HG02938 (cell line): Measurements from ENCODE around the gene ZNF718.
"Not testable (repeated sequence)": the region's sequence is repeated elsewhere in the genome, so short reads cannot be mapped to it uniquely, and the experiment has no call there.

ENCODE experiments used
- ATAC-seq: cut with Tn5 transposase; IDR thresholded peaks from one replicate; pipeline ENCODE4 v1.9.1; 2021; ENCODE audit warnings: mild to moderate bottlenecking, moderate library complexity; ENCODE audit not compliant: unreplicated experiment

ZNF718 gene

DNA sequence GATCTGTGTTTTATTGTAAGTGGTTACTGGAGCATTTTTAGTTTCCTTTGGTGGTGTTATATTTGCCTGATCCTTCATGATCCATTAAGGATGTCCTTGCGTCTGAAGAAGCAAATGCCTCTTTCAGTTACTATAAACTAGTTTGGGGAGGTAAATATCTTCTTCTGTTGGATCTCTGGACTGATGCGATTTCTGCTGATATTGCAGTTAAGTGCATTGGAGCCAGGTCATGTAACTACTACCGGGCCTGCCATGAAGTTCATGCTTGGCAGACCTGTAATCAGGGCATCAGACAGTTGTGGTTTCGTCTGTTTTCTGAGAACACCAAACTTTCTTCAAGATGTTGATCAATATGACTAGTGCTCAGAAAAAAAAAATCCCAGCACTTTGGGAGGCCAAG is 22.9 kb downstream of the ZNF718 start:
- no peak for ATAC-seq

DNA sequence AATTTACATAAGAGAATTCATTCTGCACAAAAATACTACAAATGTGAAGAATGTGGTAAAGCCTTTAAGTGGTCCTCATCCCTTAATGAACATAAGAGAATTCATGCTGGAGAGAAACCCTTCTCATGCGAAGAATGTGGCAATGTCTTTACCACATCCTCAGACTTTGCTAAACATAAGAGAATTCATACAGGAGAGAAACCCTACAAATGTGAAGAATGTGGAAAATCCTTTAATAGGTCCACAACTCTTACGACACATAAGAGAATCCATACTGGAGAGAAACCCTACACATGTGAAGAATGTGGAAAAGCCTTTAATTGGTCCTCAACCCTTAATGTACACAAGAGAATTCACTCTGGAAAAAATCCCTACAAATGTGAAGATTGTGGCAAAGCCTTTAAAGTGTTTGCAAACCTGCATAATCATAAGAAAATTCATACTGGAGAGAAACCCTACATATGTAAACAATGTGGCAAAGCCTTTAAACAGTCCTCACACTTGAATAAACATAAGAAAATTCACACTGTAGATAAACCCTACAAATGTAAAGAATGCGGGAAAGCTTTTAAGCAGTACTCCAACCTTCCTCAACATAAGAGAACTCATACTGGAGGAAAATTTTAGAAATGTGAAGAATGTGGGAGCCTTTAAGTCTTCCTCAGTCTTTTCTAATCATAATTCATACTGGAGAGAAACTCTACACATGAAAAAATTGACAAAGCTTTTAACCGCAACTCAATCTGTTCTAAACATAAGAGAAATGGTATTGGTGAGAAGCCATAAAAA is 37.4 kb downstream of the ZNF718 start:
- no peak for ATAC-seq

DNA sequence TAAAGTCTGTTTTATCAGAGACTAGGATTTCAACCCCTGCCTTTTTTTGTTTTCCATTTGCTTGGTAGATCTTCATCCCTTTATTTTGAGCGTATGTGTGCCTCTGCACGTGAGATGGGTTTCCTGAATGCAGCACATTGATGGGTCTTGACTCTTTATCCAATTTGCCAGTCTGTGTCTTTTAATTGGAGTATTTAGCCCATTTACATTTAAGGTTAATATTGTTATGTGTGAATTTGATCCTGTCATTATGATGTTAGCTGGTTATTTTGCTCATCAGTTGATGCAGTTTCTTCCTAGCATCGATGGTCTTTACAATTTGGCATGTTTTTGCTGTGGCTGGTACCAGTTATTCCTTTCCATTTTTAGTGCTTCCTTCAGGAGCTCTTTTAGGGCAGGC is 45.3 kb downstream of the ZNF718 start:
- ATAC-seq: not testable (repeated sequence)

DNA sequence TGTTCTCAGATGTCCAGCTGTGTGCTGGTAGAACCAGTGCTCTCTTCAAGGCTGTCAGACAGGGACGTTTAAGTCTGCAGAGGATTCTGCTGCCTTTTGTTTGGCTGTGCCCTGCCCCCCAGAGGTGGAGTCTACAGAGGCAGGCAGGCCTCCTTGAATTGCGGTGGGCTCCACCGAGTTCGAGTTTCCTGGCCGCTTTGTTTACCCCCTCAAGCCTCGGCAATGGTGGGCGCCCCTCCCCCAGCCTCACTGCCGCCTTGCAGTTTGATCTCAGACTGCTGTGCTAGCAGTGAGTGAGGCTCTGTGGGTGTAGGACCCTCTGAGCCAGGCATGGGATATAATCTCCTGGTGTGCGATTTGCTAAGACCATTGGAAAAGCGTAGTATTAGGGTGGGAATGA is 47.0 kb downstream of the ZNF718 start:
- ATAC-seq: not testable (repeated sequence)

DNA sequence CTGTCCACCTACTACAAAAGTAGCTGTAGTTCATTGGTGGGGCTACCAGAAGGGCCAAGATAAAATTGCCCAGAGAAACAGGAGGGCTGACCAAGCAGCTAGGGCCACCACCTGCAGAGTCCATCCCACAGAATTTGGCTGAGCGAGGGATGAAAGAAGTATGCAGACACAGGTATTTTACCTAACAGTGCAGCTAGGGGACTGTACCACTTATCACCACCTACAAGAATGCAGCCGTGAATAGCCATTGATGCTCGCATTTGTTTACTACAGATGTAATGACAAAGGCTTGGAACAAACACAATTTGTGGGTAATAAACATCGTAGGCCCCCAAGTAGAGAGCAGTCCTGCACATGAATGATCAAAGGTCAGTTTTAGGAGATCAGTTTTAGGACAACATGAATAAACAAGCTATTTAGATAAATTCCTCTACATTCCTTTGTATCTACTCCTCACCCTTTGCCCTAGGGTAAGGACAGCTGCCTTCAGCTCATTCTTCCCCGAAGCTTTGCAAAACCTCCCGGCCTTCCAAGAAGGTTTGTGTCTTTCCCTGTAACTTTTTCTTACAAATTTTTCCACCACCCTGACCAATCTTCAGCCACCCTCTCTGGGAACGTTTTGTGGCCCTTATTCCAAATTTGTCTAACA is 49.5 kb downstream of the ZNF718 start:
- no peak for ATAC-seq

DNA sequence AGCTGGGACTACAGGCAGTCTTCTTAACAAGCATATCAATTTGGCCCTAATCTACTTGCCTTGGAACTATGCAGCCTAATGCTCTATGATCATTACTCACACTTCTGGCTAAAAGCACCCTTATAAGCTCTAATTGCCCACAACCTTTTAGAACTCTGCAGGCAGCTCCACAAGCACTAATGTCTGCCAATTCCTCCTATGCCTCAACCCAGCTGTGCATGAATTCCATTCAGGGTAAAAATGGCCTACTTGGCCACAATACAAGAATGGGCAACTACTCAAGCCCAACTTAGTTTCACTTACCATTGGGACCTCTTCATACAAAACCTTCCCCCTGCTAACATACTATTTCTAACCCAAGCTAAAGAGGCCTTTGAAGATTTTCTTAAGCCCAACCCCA is 51.7 kb downstream of the ZNF718 start:
- no peak for ATAC-seq

DNA sequence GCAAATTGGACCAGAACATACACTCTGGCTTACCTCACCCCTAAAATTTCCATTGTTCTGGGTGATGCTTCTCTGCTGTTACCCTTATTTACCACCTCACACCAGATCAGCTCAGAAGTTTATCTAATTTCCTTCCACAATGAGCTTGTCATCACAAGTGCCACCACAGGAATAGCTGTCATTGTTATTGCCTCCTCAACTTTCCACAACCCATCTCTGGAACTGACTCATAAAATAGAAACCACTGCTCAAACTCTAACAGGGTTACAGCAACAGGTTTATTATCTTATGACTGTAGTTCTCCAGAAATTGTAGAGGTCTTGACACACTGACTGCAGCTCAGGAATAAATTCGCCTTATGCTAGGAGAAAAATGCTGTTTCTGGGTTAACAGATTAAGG is 52.7 kb downstream of the ZNF718 start:
- ATAC-seq: no peak

DNA sequence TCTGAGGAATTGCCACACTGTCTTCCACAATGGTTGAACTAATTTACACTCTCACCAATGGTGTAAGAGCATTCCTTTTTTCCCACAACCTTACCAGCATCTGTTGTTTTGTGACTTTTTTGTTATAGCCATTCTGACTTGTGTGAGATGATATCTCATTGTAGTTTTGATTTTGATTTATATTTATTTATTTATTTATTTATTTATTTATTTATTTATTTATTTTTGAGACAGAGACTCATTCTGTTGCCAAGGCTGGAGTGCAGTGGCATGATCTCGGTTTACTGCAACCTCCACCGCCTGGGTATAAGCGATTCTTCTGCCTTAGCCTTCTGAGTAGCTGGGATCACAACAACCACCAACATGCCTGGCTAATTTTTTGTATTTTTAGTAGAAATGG is 57.9 kb downstream of the ZNF718 start:
- not testable (repeated sequence) for ATAC-seq

DNA sequence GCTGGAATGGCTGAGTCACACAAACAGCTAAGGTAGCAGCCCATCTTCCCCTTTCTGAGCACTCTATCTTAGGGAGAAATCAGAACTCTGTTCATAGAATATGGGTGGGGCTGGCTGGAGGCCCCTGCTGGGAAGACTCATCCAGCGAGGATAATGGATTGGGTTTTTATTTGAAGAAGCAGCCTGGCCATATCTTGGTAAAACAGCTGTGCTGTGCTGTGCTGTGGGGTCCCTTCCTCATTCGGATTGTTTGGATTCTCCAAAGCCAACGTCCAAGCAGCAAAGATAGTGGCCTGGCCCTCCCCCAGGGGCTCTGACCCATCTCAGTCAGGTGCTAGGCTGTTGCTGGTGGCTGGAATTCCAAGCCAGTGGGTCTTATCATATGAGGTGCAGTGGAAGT is 63.8 kb downstream of the ZNF718 start:
- no peak for ATAC-seq

DNA sequence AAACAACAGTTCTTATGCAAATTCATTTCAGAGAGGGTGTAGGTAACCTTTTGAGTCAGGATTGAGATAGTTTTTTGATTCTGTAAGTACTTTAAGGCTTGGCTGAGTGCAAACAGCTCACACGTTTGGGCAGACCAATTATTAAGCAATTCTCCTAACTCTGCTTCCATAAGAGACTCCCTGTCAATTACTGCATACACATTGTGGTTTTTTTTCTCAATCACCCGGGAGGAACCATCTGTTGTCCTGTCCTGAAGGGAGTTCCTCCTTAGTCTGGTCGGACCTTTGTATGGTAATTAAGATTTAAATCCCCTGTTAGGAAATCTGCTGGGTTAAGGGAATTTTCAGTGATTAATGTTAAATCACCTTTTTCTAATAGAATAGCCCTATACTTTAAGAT is 70.9 kb downstream of the ZNF718 start:
- ATAC-seq: not testable (repeated sequence)

DNA sequence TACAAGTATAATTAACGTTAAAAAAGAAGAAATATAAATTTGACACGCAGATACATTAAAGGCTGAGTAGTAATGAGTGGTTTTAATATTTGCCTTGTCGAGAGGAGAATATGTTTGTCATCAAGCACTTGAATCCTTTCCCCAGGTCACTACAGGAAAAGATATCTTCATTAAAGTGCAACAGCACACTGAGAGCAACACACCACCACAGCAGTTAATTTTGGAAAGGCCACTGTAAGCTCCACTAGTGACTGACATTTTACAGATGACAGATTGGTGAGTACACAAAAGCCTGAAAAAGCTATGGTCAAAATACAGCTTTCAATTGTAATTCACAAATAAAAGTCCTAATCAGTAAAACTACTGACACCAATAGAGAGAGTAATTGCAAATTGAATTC is 76.6 kb downstream of the ZNF718 start:
- ATAC-seq: no peak

DNA sequence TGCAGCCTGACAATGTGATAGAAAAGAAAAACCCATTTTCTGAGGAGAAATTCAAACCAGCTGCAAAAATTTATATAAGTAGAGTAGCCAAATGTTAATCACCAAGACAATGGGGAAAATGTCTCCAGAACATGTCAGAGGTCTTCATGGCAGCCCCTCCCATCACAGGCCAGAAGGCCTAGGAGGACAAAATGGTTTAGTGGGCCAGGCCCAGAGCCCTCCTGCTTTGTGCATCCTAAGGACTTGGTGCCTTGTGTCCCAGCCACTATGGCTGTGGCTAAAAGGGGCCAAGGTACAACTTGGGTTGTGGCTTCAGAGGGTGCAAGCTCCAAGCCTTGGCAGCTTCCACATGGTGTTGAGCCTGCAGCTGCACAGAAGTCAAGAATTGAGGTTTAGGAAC is 78.5 kb downstream of the ZNF718 start:
- ATAC-seq: not testable (repeated sequence)

DNA sequence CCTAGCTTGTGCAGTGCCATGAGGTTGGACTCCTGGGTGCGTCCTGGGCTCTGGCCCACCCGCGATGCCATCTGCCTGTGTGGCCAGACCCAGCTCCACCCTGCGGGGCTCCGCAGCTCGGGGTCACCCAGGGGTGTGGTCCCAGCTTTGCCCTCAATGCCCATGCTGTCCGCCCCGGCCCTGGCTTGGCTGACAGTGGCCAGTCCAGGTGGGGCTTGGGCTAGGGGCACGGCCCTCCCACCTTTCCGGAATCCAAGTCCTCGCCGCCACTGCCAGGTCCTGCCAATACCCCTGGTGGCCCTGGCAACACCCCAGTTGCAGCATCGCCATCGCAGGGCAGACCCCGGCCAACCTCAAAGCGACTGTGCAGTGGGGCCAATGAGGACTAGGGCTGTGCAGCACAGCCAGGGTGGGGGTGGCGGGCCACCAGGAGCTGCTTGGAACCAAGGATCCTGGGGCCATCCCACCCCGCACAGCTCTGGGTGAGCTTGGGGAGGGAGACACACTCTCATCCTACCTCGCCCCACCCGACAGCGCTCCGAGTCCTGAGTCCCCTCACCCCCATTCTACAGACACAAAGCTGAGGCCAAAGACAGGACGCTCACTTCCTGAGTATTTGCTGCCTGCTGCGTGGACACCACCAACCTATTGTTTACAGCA is 80.9 kb downstream of the ZNF718 start:
- no peak for ATAC-seq

DNA sequence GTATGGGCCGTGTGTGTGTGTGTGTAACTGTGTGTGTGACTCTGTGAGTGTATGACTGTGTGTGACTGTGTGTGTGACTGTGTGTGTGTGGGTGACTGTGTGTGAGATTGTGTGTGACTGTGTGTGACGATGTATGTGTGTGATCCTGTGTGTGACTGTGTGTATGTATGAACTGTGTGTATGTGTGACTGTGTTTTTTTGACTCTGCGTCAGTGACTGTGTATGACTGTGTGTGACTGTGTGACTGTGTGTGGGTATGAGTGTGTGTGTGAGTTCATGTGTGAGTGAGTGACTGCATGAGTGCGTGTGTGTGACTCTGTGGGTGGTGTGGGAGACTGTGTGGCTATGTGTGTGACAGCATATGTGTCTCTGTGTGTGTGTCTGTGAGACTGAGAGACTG is 81.8 kb downstream of the ZNF718 start:
- no peak for ATAC-seq

DNA sequence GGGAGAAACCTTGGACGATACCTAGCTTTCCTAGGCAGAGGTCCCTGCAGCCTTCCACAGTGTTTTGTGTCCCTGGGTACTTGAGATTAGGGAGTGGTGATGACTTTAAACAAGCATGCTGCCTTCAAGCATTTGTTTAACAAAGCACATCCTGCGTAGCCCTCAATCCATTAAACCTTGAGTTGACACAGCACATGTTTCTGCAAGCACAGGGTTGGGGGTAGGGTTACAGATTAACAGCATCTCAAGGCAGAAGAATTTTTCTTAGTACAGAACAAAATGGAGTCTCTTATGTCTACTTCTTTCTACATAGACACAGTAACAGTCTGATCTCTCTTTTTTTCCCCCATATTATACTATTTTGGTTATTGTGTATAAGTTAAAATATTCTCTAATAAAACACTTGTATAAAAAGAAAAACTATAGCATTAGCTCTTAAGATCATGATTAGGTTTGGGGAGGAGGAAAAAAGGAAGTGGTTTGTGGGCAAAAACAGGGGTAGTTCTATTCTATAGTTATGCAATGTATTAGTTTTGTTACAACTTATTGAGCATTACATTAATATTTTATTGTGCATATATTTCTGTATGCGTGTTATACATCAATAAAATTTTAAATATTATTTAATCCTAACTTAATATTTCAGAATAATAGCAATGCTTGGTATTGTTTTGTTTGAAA is 84.3 kb downstream of the ZNF718 start:
- not testable (repeated sequence) for ATAC-seq

DNA sequence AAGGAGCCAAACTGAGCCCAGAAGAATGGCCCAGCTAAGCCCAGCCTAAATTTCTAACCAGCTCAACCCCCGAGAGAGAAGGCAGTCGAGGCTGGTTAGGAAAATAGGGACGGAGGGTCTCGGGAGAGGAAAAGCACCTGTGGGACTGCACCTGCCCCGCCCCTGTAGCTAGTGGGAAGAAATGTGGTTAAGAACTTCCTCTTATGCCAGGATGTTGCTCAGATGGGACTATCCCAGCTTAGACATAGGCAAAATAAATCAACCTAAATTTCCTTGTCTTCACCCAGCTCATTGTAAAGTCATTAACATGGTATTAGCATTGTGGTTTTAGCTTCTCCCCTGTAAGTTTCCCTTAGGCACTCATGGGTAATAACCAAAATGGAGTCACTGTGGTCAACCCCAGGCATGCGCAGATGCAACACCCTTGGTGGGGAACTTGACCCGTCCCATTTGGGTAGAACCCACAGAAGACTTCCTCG is 86.8 kb downstream of the ZNF718 start:
- no peak for ATAC-seq

DNA sequence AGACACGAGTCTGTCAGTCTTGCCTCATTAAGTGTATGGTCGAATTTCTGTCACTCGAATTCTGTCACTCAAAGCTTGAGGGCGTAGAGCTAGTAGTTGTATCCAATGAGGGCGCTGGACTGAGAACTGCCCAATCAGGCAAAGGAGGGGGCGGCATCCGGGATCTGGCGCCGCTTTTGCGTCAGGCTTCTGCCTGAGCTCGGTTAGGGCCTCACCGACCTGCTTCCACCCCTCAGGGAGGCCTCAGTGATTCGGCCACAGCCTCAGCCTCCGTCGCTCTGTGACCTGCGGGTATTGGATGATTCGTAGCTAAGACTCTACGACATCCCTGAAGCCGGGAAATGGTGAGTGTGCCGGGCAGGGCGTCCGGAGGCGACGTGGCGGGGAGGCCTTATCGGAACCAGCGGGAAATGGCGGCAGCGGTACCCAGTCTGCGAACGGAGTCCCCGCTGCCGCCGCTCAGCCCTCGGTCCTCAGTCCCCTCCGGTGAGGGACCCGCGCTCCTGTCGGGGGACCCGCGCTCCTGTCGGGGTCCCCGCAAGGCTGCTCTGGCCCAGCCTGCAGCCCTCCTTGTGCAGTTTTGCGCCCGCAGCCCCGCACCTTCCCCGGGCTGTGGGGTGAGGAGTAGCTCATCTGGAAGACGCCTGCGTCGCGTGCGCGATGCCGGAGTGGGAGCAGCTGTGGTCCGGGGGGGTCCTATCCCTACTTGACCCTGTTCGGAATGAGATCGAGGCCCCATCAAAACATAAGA is 88.3 kb downstream of the ZNF718 start:
- ATAC-seq: no peak

DNA sequence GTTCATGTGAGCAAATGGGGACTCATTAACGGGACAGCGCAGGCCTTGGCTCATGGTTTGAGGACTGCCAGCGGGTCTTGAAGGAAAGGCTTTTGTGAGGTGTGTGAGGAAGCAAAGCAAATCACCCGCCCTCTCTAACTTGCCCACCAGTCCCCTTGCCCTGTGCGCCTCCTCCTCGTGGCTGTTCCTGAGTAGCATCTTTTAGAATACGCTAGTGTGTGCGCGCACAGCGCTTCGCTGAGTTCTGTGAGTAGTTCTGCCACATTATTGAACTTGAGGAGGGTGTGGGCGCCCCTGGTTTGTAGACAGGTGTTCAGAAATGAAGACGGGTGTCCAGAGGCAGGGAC is 88.9 kb downstream of the ZNF718 start:
- ATAC-seq: not testable (repeated sequence)
